Body of pancreas (tissue), 4 donors: ENCODE results near the gene SSR1. TPM values are rescaled to one million over a fixed set of nuclear protein-coding genes. Genes with fewer than 3 reads are reported as not detected.

ENCODE experiments used
- ATAC-seq: fragments of 150-250 bp; one replicate; pipeline ENCODE4 v1.9.1; 2016
- DNase-seq, 4 donors: peaks; one replicate each; pipeline ENCODE4 v3.0.0-alpha.2; 2019
- H3K27ac ChIP-seq, 4 donors: fragments of 200-600 bp; sonication (generic); 1 replicate in 3 of 4; 2 replicates in 1 of 4; pipeline versions ENCODE4 v1.5.1 to v1.6.1; 2016 to 2019; ENCODE audit warnings: mild to moderate bottlenecking in 1 of 4, mixed read lengths in 1 of 4, moderate library complexity in 1 of 4
- H3K27me3 ChIP-seq, 2 donors: fragments of 200-600 bp; sonication (generic); one replicate each; pipeline ENCODE4 v1.6.0; 2016; ENCODE audit warnings: mild to moderate bottlenecking in 1 of 2
- H3K36me3 ChIP-seq, 2 donors: fragments of 200-600 bp; sonication (generic); replicated peaks in 1 of 2; 2 replicates each; pipeline ENCODE4 v1.5.1; 2016; ENCODE audit warnings: low read depth in 2 of 2; ENCODE audit not compliant: insufficient read depth in 1 of 2
- H3K4me1 ChIP-seq: fragments of 200-600 bp; sonication (generic); one replicate; pipeline ENCODE4 v1.6.0; 2016
- H3K4me3 ChIP-seq, 2 donors: fragments of 200-600 bp; sonication (generic); 1 replicate in 1 of 2; 2 replicates in 1 of 2; pipeline ENCODE4 v1.5.1; 2016 to 2019
- H3K9me3 ChIP-seq, 3 donors: fragments of 200-600 bp; sonication (generic); 1 replicate in 2 of 3; 2 replicates in 1 of 3; pipeline ENCODE4 v1.5.1; 2016
- CTCF ChIP-seq, 7 experiments: fragments of 450-650 bp in 4 of 7; fragments of 200-600 bp in 3 of 7; sonication (generic) in 3 of 7; IDR thresholded peaks; one replicate each; pipeline ENCODE4 v1.5.1; 2016 to 2019; ENCODE audit warnings: antibody characterized with exemption in 7 of 7
- POLR2A ChIP-seq, 3 donors: fragments of 450-650 bp; IDR thresholded peaks; one replicate each; pipeline ENCODE4 v1.6.1; 2016; ENCODE audit warnings: antibody characterized with exemption in 3 of 3, mild to moderate bottlenecking in 2 of 3
- WGBS, 2 donors: methylation state at CpG; one replicate each; pipeline ENCODE4 v1.1.5; 2017; 5-methylcytosine and 5-hydroxymethylcytosine counted together
- intact Hi-C: fragments of 100-400 bp; cut with DNase I; formaldehyde crosslinking; loops from one replicate; pipeline ENCODE4 v1.15.1; 2023
- total RNA-seq, 2 donors: library from RNA; depleted of rRNA; stranded (reverse); fragments of >200 nt; gene quantifications; one replicate each; pipeline ENCODE4 v1.1.0, GENCODE V29; 2016

The SSR1 gene
- total RNA-seq, 2 donors from 2014 or later = 50.1 TPM

GRCh38 chr6:7311917-7312615 lies 933 bp downstream of the SSR1 start:
- Histone ChIP-seq H3K27ac (peak overlapping the region; percentile 92 to 99 (median 94)), H3K27me3 (no peaks in the 10 kb centered on the region), H3K9me3 (no peaks in the 10 kb centered on the region), H3K4me3 (peak overlapping the region; percentile 87 to 96), H3K4me1 (peaks cover 39% of the 10 kb centered on the region), H3K36me3 (peaks cover 0 to 6% of the 10 kb centered on the region in 2 donors)
- intact Hi-C loops = no loop called here
- TF ChIP-seq CTCF (IDR thresholded peaks at IDR 0.05) (no peak), POLR2A (IDR thresholded peaks at IDR 0.05) (no peak)
- ATAC-seq (no peak), DNase-seq (no peak)
- WGBS, 2 donors = 1% methylated on average over 17 of the region's 17 CpGs

GRCh38 chr6:7311176-7311575 lies 1.8 kb downstream of the SSR1 start:
- DNase-seq (no peak), ATAC-seq (no peak)
- intact Hi-C loops = no loop called here
- peaks cover 0 to 6% of the 10 kb centered on the region in 2 donors for H3K36me3 ChIP-seq
- H3K27ac ChIP-seq = peak overlapping the region in 1 of 4 donors; percentile 99
- 32 to 37% methylated on average over 1 of the region's 1 CpG for WGBS, 2 donors
- H3K4me3 ChIP-seq = no peak overlapping the region
- TF ChIP-seq POLR2A (IDR thresholded peaks at IDR 0.05) = no peak
- peaks cover 47% of the 10 kb centered on the region for H3K4me1 ChIP-seq
- no peaks in the 10 kb centered on the region for H3K27me3 ChIP-seq
- H3K9me3 ChIP-seq = no peaks in the 10 kb centered on the region

GRCh38 chr6:7309050-7309449 lies 3.9 kb downstream of the SSR1 start:
- peaks cover 57% of the 10 kb centered on the region for H3K4me1 ChIP-seq
- ATAC-seq (no peak), DNase-seq (no peak)
- intact Hi-C loops = loop anchor here (10.0 kb wide), 1 partner anchor 266 kb away; no protein-coding TSS in a partner anchor
- H3K27me3 ChIP-seq = no peaks in the 10 kb centered on the region
- WGBS, 2 donors = 66 to 85% methylated on average over 5 of the region's 5 CpGs
- no peak for TF ChIP-seq POLR2A (IDR thresholded peaks at IDR 0.05)
- TF ChIP-seq CTCF (IDR thresholded peaks at IDR 0.05) = no peak
- H3K4me3 ChIP-seq = no peak overlapping the region
- H3K36me3 ChIP-seq = peaks cover 0 to 9% of the 10 kb centered on the region in 2 donors
- H3K27ac ChIP-seq = no peak overlapping the region
- no peaks in the 10 kb centered on the region for H3K9me3 ChIP-seq

- intact Hi-C loops = loop anchor here (10.0 kb wide), 1 partner anchor 267 kb away; no protein-coding TSS in a partner anchor
- H3K4me1 ChIP-seq = peaks cover 54% of the 10 kb centered on the region
- no peak for ATAC-seq
- peaks cover 2 to 10% of the 10 kb centered on the region in 2 donors for H3K36me3 ChIP-seq
- DNase-seq = no peak
- H3K4me3 ChIP-seq = no peak overlapping the region
- no peaks in the 10 kb centered on the region for H3K9me3 ChIP-seq
- no peak for TF ChIP-seq CTCF (IDR thresholded peaks at IDR 0.05)
- no peak for TF ChIP-seq POLR2A (IDR thresholded peaks at IDR 0.05)
- H3K27ac ChIP-seq = no peak overlapping the region
- WGBS, 2 donors = 85 to 93% methylated on average over 5 of the region's 5 CpGs
- H3K27me3 ChIP-seq = no peaks in the 10 kb centered on the region
These were observed 5.5 kb downstream of the SSR1 start for GRCh38 chr6:7307533-7307932.

GRCh38 chr6:7304821-7305220 lies 8.2 kb downstream of the SSR1 start:
- DNase-seq (no peak), ATAC-seq (no peak)
- WGBS, 2 donors = 34 to 54% methylated on average over 1 of the region's 1 CpG
- Histone ChIP-seq H3K36me3 (peaks cover 15 to 16% of the 10 kb centered on the region in 2 donors), H3K4me1 (peaks cover 59% of the 10 kb centered on the region), H3K27me3 (no peaks in the 10 kb centered on the region), H3K4me3 (no peak overlapping the region), H3K9me3 (no peaks in the 10 kb centered on the region), H3K27ac (no peak overlapping the region)
- intact Hi-C loops = loop anchor here (10.0 kb wide), 1 partner anchor 270 kb away; no protein-coding TSS in a partner anchor
- TF ChIP-seq CTCF (IDR thresholded peaks at IDR 0.05) = no peak
- TF ChIP-seq POLR2A (IDR thresholded peaks at IDR 0.05) = no peak
